ENCODE results near the gene CFAP74.

- TF ChIP-seq BHLHE40 (IDR thresholded peaks at IDR 0.05; ENCODE audit: low read depth, low read length) (no peak), RNF2 (IDR thresholded peaks at IDR 0.05; ENCODE audit: borderline replicate concordance, low read depth) (no peak), CTCF (IDR thresholded peaks at IDR 0.05) (no peak), RAD21 (conservative IDR thresholded peaks at IDR 0.05 in 1 of 2, IDR thresholded peaks at IDR 0.05 in 1 of 2) (no peak), REST (IDR thresholded peaks at IDR 0.05) (no peak), JUN (IDR thresholded peaks at IDR 0.05) (no peak), NPAS2 (CRISPR knock-in tag; IDR thresholded peaks at IDR 0.05; ENCODE audit: borderline replicate concordance) (no peak), POLR2A (IDR thresholded peaks at IDR 0.05; ENCODE audit: low read length) (no peak)
These were observed 57.0 kb downstream of the CFAP74 start for GRCh38 chr1:1946540-1946939.
